HCT116 (cell line): ENCODE data around the gene ISG20. TPM values are rescaled to one million over a fixed set of nuclear protein-coding genes. Genes with fewer than 3 reads are reported as not detected.
"Not testable (repeated sequence)": the region's sequence is repeated elsewhere in the genome, so short reads cannot be mapped to it uniquely, and the experiment has no call there.

ENCODE experiments used
- ATAC-seq: fragments of 200-7000 bp; cut with Tn5 transposase; 2 replicates; pipeline ENCODE4 v1.9.1; 2020; ENCODE audit warnings: mild to moderate bottlenecking, moderate library complexity
- BruUV-seq: library from RNA; stranded (reverse); fragments of 400-500 nt; replicated peaks from 2 replicates; lab custom pipeline; 2021; lab: Mats Ljungman, UMichigan
- CTCF ChIA-PET: fragments of 300-600 bp; sonication (Branson Sonifier 250); formaldehyde crosslinking; loops from one replicate; lab custom pipeline; 2021; ENCODE audit warnings: antibody characterized with exemption; lab: Charles Lee
- POLR2A ChIA-PET: fragments of 300-600, 350-600 bp; sonication (Branson Sonifier 250); formaldehyde crosslinking; loops from one replicate; lab custom pipeline; 2021; ENCODE audit warnings: antibody characterized with exemption; lab: Charles Lee
- RAD21 ChIA-PET, 2 experiments: fragments of 300-600 bp; sonication (Branson Sonifier 250); formaldehyde crosslinking; loops; one replicate each; lab custom pipeline; 2023; ENCODE audit warnings: low total read pairs in 2 of 2; ENCODE audit not compliant: uncharacterized antibody in 2 of 2, unreplicated experiment in 2 of 2, low non-redundant PET in 1 of 2; lab: Charles Lee
- DNase-seq: peaks from one replicate; pipeline ENCODE4 v3.0.0-alpha.2; 2010; ENCODE audit warnings: low read depth, low spot score
- H2AFZ ChIP-seq: fragments of 200-600 bp; shearing (Covaris generic), sonication (generic); 2 replicates; pipeline ENCODE4 v1.6.1; 2017; ENCODE audit warnings: low read depth, mixed run types, mixed read lengths, antibody characterized with exemption, low read length; ENCODE audit not compliant: poor library complexity, severe bottlenecking
- H3K27ac ChIP-seq: 2 replicates; pipeline ENCODE4 v1.5.1; 2012; ENCODE audit warnings: low read depth, low read length
- H3K27me3 ChIP-seq: fragments of 200-600 bp; sonication (generic); 2 replicates; pipeline ENCODE4 v1.6.1; 2016; ENCODE audit warnings: mixed run types, low read length, mixed read lengths; ENCODE audit not compliant: insufficient read depth
- H3K36me3 ChIP-seq, 2 experiments: fragments of 200-500 bp in 1 of 2; fragments of 200-600 bp in 1 of 2; sonication (Bioruptor generic) in 1 of 2; sonication (generic) in 1 of 2; 2 replicates each; pipeline versions ENCODE4 v1.5.1 to v1.6.1; 2014 to 2016; ENCODE audit warnings: low read length in 2 of 2, inconsistent platforms in 1 of 2, mixed read lengths in 1 of 2, mixed run types in 1 of 2; ENCODE audit not compliant: insufficient read depth in 2 of 2, control insufficient read depth in 1 of 2
- H3K4me1 ChIP-seq, 2 experiments: fragments of 200-600 bp in 1 of 2; sonication (generic) in 1 of 2; 2 replicates each; pipeline versions ENCODE4 v1.5.1 to v1.6.1; 2012 to 2017; ENCODE audit warnings: low read length in 2 of 2, inconsistent platforms in 1 of 2, mild to moderate bottlenecking in 1 of 2, mixed read lengths in 1 of 2, mixed run types in 1 of 2, moderate library complexity in 1 of 2; ENCODE audit not compliant: insufficient read depth in 2 of 2, control insufficient read depth in 1 of 2
- H3K4me2 ChIP-seq: fragments of 200-600 bp; sonication (generic); 2 replicates; pipeline ENCODE4 v1.6.1; 2017; ENCODE audit warnings: mixed run types, low read length, mixed read lengths
- H3K4me3 ChIP-seq, 2 experiments: fragments of 200-600 bp in 1 of 2; sonication (generic) in 1 of 2; replicated peaks in 1 of 2; 2 replicates each; pipeline ENCODE4 v1.5.1; 2011 to 2016; ENCODE audit warnings: low read length in 2 of 2, control low read depth in 1 of 2, low read depth in 1 of 2, mild to moderate bottlenecking in 1 of 2, mixed read lengths in 1 of 2, mixed run types in 1 of 2
- H3K79me2 ChIP-seq: fragments of 200-600 bp; sonication (generic); 2 replicates; pipeline ENCODE4 v1.6.1; 2017; ENCODE audit warnings: mild to moderate bottlenecking, mixed run types, low read length, moderate library complexity, mixed read lengths; ENCODE audit not compliant: insufficient read depth
- H3K9ac ChIP-seq: fragments of 200-600 bp; sonication (generic); 2 replicates; pipeline ENCODE4 v1.6.1; 2016; ENCODE audit warnings: low read length, mixed read lengths
- H3K9me2 ChIP-seq: fragments of 200-600 bp; sonication (generic), shearing (Covaris generic); 2 replicates; pipeline ENCODE4 v1.6.1; 2017; ENCODE audit warnings: mixed run types, mild to moderate bottlenecking, moderate library complexity; ENCODE audit not compliant: insufficient read depth
- H3K9me3 ChIP-seq, 2 experiments: fragments of 200-500 bp in 1 of 2; fragments of 200-600 bp in 1 of 2; sonication (Bioruptor generic) in 1 of 2; sonication (generic) in 1 of 2; 2 replicates each; pipeline ENCODE4 v1.6.1; 2014 to 2017; ENCODE audit warnings: low read length in 2 of 2, mixed read lengths in 2 of 2, inconsistent platforms in 1 of 2, low read depth in 1 of 2, mild to moderate bottlenecking in 1 of 2, mixed run types in 1 of 2, moderate library complexity in 1 of 2; ENCODE audit not compliant: control insufficient read depth in 1 of 2, insufficient read depth in 1 of 2
- H4K20me1 ChIP-seq: fragments of 200-600 bp; sonication (generic), shearing (Covaris generic); 2 replicates; pipeline ENCODE4 v1.6.1; 2017; ENCODE audit warnings: mixed run types, mild to moderate bottlenecking, moderate library complexity; ENCODE audit not compliant: insufficient read depth
- CTCF ChIP-seq, 3 experiments: fragments of 200-600 bp in 1 of 3; sonication (generic) in 1 of 3; IDR thresholded peaks in 2 of 3; conservative IDR thresholded peaks in 1 of 3; 2 replicates each; pipeline ENCODE4 v1.5.1; 2012 to 2017; ENCODE audit warnings: low read depth in 2 of 3, low read length in 2 of 3, antibody characterized with exemption in 1 of 3, borderline replicate concordance in 1 of 3, control low read depth in 1 of 3, mild to moderate bottlenecking in 1 of 3, mixed read lengths in 1 of 3, mixed run types in 1 of 3, moderate library complexity in 1 of 3; ENCODE audit not compliant: insufficient read depth in 1 of 3
- EGR1 ChIP-seq: IDR thresholded peaks from 2 replicates; pipeline ENCODE4 v1.6.1; 2012; ENCODE audit warnings: low read depth
- ZBTB33 ChIP-seq: IDR thresholded peaks from 2 replicates; pipeline ENCODE4 v1.6.1; 2011; ENCODE audit warnings: mild to moderate bottlenecking, low read length, moderate library complexity; ENCODE audit not compliant: insufficient replicate concordance; ENCODE audit errors: extremely low read depth
- intact Hi-C: fragments of 100-400 bp; cut with micrococcal nuclease; formaldehyde crosslinking; loops from 2 replicates; pipeline ENCODE4 v1.10.0; 2022
- total RNA-seq: library from RNA; stranded (reverse); gene quantifications from one replicate; pipeline ENCODE4 v1.2.1, GENCODE V29; 2021; ENCODE audit not compliant: unreplicated experiment

The ISG20 gene
- total RNA-seq, 1 experiment from 2014 or later, result 11.0 TPM

- peaks cover 19 to 60% of the 10 kb centered on the region in 2 experiments for H3K36me3 ChIP-seq
- H3K79me2 ChIP-seq, result peaks cover 57% of the 10 kb centered on the region
- ChIA-PET CTCF (interaction anchor here (1.4 kb wide), 1 partner anchor 266 kb away, joined by 3 read pairs; no protein-coding TSS in a partner anchor), RAD21 (no interaction called here), POLR2A (no interaction called here)
- H4K20me1 ChIP-seq, result peaks cover 24% of the 10 kb centered on the region; the same call in 1 of the 2 replicates
- no peak overlapping the region for H3K9ac ChIP-seq
- no peak for ATAC-seq
- no peak for TF ChIP-seq CTCF (IDR thresholded peaks at IDR 0.05 in 2 of 3, conservative IDR thresholded peaks at IDR 0.05 in 1 of 3; ENCODE audit: borderline replicate concordance in 1 of 3, insufficient read depth in 1 of 3, low read depth in 2 of 3, low read length in 2 of 3)
- no peak for TF ChIP-seq EGR1
- no peak for TF ChIP-seq ZBTB33
- TF ChIP-seq, all 23 proteins: peak for 0
- intact Hi-C loops, result no loop called here
- DNase-seq, result no peak
- no peaks in the 10 kb centered on the region for H3K9me3 ChIP-seq
- no peak overlapping the region for H2AFZ ChIP-seq
- no peaks in the 10 kb centered on the region for H3K27me3 ChIP-seq
- no peaks in the 10 kb centered on the region for H3K9me2 ChIP-seq
- no TSS peak for BruUV-seq
- H3K4me2 ChIP-seq, result no peak overlapping the region
- H3K27ac ChIP-seq, result peak overlapping the region; percentile 17; the same call in 1 of the 2 replicates
- H3K4me1 ChIP-seq, result peaks cover 14 to 36% of the 10 kb centered on the region in 2 experiments
- H3K4me3 ChIP-seq, result no peak overlapping the region
Observed at GRCh38 chr15:88631464-88632028, 7.3 kb upstream of the ISG20 start.

GRCh38 chr15:88632797-88633196 lies 6.0 kb upstream of the ISG20 start:
- H3K9me2 ChIP-seq, H3K27ac ChIP-seq, intact Hi-C loops, H2AFZ ChIP-seq, BruUV-seq, CTCF ChIA-PET, H3K27me3 ChIP-seq, H3K9ac ChIP-seq, POLR2A ChIA-PET, H3K9me3 ChIP-seq, RAD21 ChIA-PET, DNase-seq, H3K4me2 ChIP-seq, H3K4me3 ChIP-seq, ATAC-seq: not testable (repeated sequence)
- H3K4me1 ChIP-seq, result peaks cover 23 to 28% of the 10 kb centered on the region in 2 experiments
- H3K79me2 ChIP-seq, result peaks cover 44% of the 10 kb centered on the region
- peaks cover 19 to 48% of the 10 kb centered on the region in 2 experiments; a peak in 3 of 4 replicates for H3K36me3 ChIP-seq
- peaks cover 12% of the 10 kb centered on the region; the same call in 1 of the 2 replicates for H4K20me1 ChIP-seq
